H9 (cell line): Measurements from ENCODE around the gene MDGA2. TPM values are rescaled to one million over a fixed set of nuclear protein-coding genes. Genes with fewer than 3 reads are reported as not detected.

ENCODE experiments used
- DNase-seq: peaks from one replicate; pipeline ENCODE4 v3.0.0-alpha.2; 2017
- H2AFZ ChIP-seq: one replicate; pipeline ENCODE4 v1.6.1; 2013; ENCODE audit warnings: mild to moderate bottlenecking, low read length, control low read depth, moderate library complexity
- H2AK5ac ChIP-seq: 2 replicates; pipeline ENCODE4 v1.6.1; 2013; ENCODE audit warnings: low read length, control low read depth, mixed read lengths; ENCODE audit not compliant: insufficient read length
- H2BK120ac ChIP-seq: one replicate; pipeline ENCODE4 v1.6.1; 2013; ENCODE audit warnings: low read depth, mild to moderate bottlenecking, low read length, control low read depth, inconsistent platforms; ENCODE audit not compliant: poor library complexity, severe bottlenecking
- H2BK12ac ChIP-seq: 2 replicates; pipeline ENCODE4 v1.6.1; 2013; ENCODE audit warnings: low read length, control low read depth, mixed read lengths, low read depth; ENCODE audit not compliant: insufficient read length
- H2BK15ac ChIP-seq: 2 replicates; pipeline ENCODE4 v1.6.1; 2013; ENCODE audit warnings: low read depth, low read length, control low read depth
- H2BK20ac ChIP-seq: one replicate; pipeline ENCODE4 v1.6.1; 2013; ENCODE audit warnings: low read depth, mild to moderate bottlenecking, low read length, control low read depth, inconsistent platforms; ENCODE audit not compliant: poor library complexity, severe bottlenecking
- H2BK5ac ChIP-seq: 2 replicates; pipeline ENCODE4 v1.6.1; 2013; ENCODE audit warnings: low read length, control low read depth, mixed read lengths; ENCODE audit not compliant: insufficient read length
- H3K14ac ChIP-seq: 2 replicates; pipeline ENCODE4 v1.6.1; 2013; ENCODE audit warnings: low read length, control low read depth; ENCODE audit not compliant: insufficient read depth
- H3K18ac ChIP-seq: 2 replicates; pipeline ENCODE4 v1.6.1; 2013; ENCODE audit warnings: low read depth, mild to moderate bottlenecking, mixed read lengths, low read length, control low read depth; ENCODE audit not compliant: insufficient read length
- H3K23ac ChIP-seq: 2 replicates; pipeline ENCODE4 v1.6.1; 2013; ENCODE audit warnings: low read length, control low read depth, mixed read lengths, low read depth; ENCODE audit not compliant: insufficient read length
- H3K23me2 ChIP-seq: 2 replicates; pipeline ENCODE4 v1.6.1; 2013; ENCODE audit warnings: low read depth, mild to moderate bottlenecking, mixed read lengths, low read length, control low read depth; ENCODE audit not compliant: insufficient read length, poor library complexity, severe bottlenecking
- H3K27ac ChIP-seq: 2 replicates; pipeline ENCODE4 v1.5.1; 2013; ENCODE audit warnings: low read length, control low read depth, mixed read lengths, low read depth; ENCODE audit not compliant: insufficient read length
- H3K27me3 ChIP-seq: 2 replicates; pipeline ENCODE4 v1.6.1; 2013; ENCODE audit warnings: low read length, control low read depth, inconsistent platforms; ENCODE audit not compliant: insufficient read depth
- H3K4ac ChIP-seq: 2 replicates; pipeline ENCODE4 v1.6.1; 2013; ENCODE audit warnings: low read depth, mild to moderate bottlenecking, control low read depth, inconsistent platforms, low read length, moderate library complexity
- H3K4me1 ChIP-seq: 2 replicates; pipeline ENCODE4 v1.6.1; 2013; ENCODE audit warnings: low read length, control low read depth, inconsistent platforms; ENCODE audit not compliant: insufficient read depth
- H3K4me2 ChIP-seq: 2 replicates; pipeline ENCODE4 v1.6.1; 2013; ENCODE audit warnings: low read length, control low read depth, mixed read lengths; ENCODE audit not compliant: insufficient read length, insufficient read depth
- H3K56ac ChIP-seq: 2 replicates; pipeline ENCODE4 v1.6.1; 2013; ENCODE audit warnings: low read depth, mild to moderate bottlenecking, mixed read lengths, low read length, control low read depth; ENCODE audit not compliant: insufficient read length
- H3K79me1 ChIP-seq: 2 replicates; pipeline ENCODE4 v1.6.1; 2013; ENCODE audit warnings: low read depth, mild to moderate bottlenecking, moderate library complexity, low read length, control low read depth, inconsistent platforms; ENCODE audit not compliant: insufficient read depth, poor library complexity, severe bottlenecking
- H3K79me2 ChIP-seq: 2 replicates; pipeline ENCODE4 v1.6.1; 2013; ENCODE audit warnings: low read length, control low read depth, inconsistent platforms; ENCODE audit not compliant: insufficient read depth
- H3K9ac ChIP-seq: 2 replicates; pipeline ENCODE4 v1.6.1; 2013; ENCODE audit warnings: low read length, control low read depth, mixed read lengths; ENCODE audit not compliant: insufficient read length; ENCODE audit errors: extremely low read depth
- H3K9me3 ChIP-seq: one replicate; pipeline ENCODE4 v1.6.1; 2013; ENCODE audit warnings: low read depth, low read length, inconsistent platforms; ENCODE audit not compliant: control insufficient read depth
- H3T11ph ChIP-seq: one replicate; pipeline ENCODE4 v1.6.1; 2013; ENCODE audit warnings: mild to moderate bottlenecking, low read length, control low read depth, inconsistent platforms
- H4K20me1 ChIP-seq: one replicate; pipeline ENCODE4 v1.6.1; 2013; ENCODE audit not compliant: control insufficient read depth, insufficient read length, insufficient read depth
- H4K5ac ChIP-seq: 2 replicates; pipeline ENCODE4 v1.6.1; 2013; ENCODE audit warnings: low read depth, mild to moderate bottlenecking, mixed read lengths, low read length, control low read depth; ENCODE audit not compliant: insufficient read length
- H4K8ac ChIP-seq: replicated peaks from 2 replicates; pipeline ENCODE4 v1.6.1; 2013; ENCODE audit warnings: low read length, control low read depth, mixed read lengths, low read depth; ENCODE audit not compliant: insufficient read length
- H4K91ac ChIP-seq: 2 replicates; pipeline ENCODE4 v1.6.1; 2013; ENCODE audit warnings: low read depth, mild to moderate bottlenecking, moderate library complexity, mixed read lengths, low read length, control low read depth; ENCODE audit not compliant: insufficient read length
- H3K27ac Mint-ChIP-seq, 3 experiments: 2 replicates in 2 of 3; 3 replicates in 1 of 3; pipeline ENCODE4 v1.8.0; 2020 to 2021; ENCODE audit warnings: mixed read lengths in 3 of 3, mild to moderate bottlenecking in 1 of 3, moderate library complexity in 1 of 3
- H3K27me3 Mint-ChIP-seq: 2 replicates; pipeline ENCODE4 v1.8.0; 2021; ENCODE audit warnings: low read depth, mild to moderate bottlenecking, moderate library complexity, mixed read lengths
- H3K36me3 Mint-ChIP-seq, 3 experiments: 2 replicates in 2 of 3; 3 replicates in 1 of 3; pipeline ENCODE4 v1.8.0; 2020 to 2021; ENCODE audit warnings: low read depth in 3 of 3, mixed read lengths in 3 of 3; ENCODE audit not compliant: insufficient read depth in 1 of 3
- H3K4me1 Mint-ChIP-seq, 2 experiments: 2 replicates each; pipeline ENCODE4 v1.8.0; 2020; ENCODE audit warnings: mixed read lengths in 2 of 2
- H3K4me3 Mint-ChIP-seq, 2 experiments: 2 replicates in 1 of 2; 3 replicates in 1 of 2; pipeline ENCODE4 v1.8.0; 2020 to 2021; ENCODE audit warnings: mild to moderate bottlenecking in 2 of 2, mixed read lengths in 2 of 2, moderate library complexity in 1 of 2
- H3K9me3 Mint-ChIP-seq, 2 experiments: 2 replicates in 1 of 2; 3 replicates in 1 of 2; pipeline ENCODE4 v1.8.0; 2020; ENCODE audit warnings: mild to moderate bottlenecking in 2 of 2, mixed read lengths in 2 of 2, moderate library complexity in 1 of 2
- WGBS: extraction: QIAGEN DNeasy Blood & Tissue Kit; methylation state at CpG from one replicate; pipeline ENCODE4 v1.1.7; 2013; ENCODE audit warnings: missing lambda C conversion rate, low lambda C conversion rate, mixed read lengths; ENCODE audit not compliant: insufficient read length; ENCODE audit errors: extremely low coverage; 5-methylcytosine and 5-hydroxymethylcytosine counted together
- total RNA-seq: library from RNA; stranded (reverse); gene quantifications from 2 replicates; pipeline ENCODE4 v1.2.1, GENCODE V29; 2021
- TF ChIP-seq, protein P1 (sequence below): fragments of 200-600 bp; sonication (generic); conservative IDR thresholded peaks from 3 replicates; pipeline ENCODE4 v1.8.0; 2021; ENCODE audit warnings: antibody characterized with exemption, mild to moderate bottlenecking

Gene MDGA2
- total RNA-seq, 1 experiment from 2014 or later = 1.9 TPM

DNA sequence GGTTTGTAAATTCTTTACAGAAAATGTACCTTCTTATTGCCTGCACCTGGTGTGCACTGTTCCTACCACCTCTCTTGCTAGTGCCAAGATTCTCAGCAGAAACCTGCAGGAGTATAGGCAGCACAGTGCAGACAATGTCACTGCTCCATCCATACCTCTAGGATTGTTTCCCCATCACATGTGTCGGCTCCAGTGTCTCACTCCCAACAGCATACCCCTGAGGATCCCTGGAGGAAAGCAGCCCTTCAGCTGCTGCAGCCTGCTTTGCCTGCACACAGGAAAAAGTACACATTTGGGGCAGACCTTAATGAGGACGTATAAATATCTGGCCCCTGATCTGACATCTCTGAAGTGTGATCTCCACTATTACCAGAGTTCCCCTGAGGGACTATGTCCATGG is 235.5 kb downstream of the MDGA2 start:
- no peak overlapping the region for H3K4me3 Mint-ChIP-seq
- H3K27ac Mint-ChIP-seq = no peak overlapping the region
- Histone ChIP-seq H4K5ac (no peak overlapping the region), H2AK5ac (no peak overlapping the region), H3K23me2 (no peaks in the 10 kb centered on the region), H2BK15ac (no peak overlapping the region), H3K4me2 (no peak overlapping the region), H3K14ac (no peak overlapping the region), H3K4ac (no peak overlapping the region), H3K27ac (no peak overlapping the region), H4K8ac (no peak overlapping the region), H2BK20ac (no peak overlapping the region), H3T11ph (no peak overlapping the region), H2BK12ac (no peak overlapping the region), H3K56ac (no peak overlapping the region), H3K9ac (no peak overlapping the region), H3K23ac (no peak overlapping the region), H3K9me3 (no peaks in the 10 kb centered on the region), H2BK5ac (no peak overlapping the region), H2AFZ (no peak overlapping the region), H2BK120ac (no peak overlapping the region), H4K91ac (no peak overlapping the region), H3K79me1 (no peaks in the 10 kb centered on the region), H3K18ac (no peak overlapping the region), H4K20me1 (no peaks in the 10 kb centered on the region), H3K4me1 (peaks cover 8% of the 10 kb centered on the region; the same call in 1 of the 2 replicates), H3K27me3 (no peaks in the 10 kb centered on the region), H3K79me2 (no peaks in the 10 kb centered on the region)
- peak; percentile 30 for DNase-seq
- TF ChIP-seq, protein P1, sequence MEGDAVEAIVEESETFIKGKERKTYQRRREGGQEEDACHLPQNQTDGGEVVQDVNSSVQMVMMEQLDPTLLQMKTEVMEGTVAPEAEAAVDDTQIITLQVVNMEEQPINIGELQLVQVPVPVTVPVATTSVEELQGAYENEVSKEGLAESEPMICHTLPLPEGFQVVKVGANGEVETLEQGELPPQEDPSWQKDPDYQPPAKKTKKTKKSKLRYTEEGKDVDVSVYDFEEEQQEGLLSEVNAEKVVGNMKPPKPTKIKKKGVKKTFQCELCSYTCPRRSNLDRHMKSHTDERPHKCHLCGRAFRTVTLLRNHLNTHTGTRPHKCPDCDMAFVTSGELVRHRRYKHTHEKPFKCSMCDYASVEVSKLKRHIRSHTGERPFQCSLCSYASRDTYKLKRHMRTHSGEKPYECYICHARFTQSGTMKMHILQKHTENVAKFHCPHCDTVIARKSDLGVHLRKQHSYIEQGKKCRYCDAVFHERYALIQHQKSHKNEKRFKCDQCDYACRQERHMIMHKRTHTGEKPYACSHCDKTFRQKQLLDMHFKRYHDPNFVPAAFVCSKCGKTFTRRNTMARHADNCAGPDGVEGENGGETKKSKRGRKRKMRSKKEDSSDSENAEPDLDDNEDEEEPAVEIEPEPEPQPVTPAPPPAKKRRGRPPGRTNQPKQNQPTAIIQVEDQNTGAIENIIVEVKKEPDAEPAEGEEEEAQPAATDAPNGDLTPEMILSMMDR = no peak
- H3K36me3 Mint-ChIP-seq = no peaks in the 10 kb centered on the region
- WGBS = no CpG with 5 or more reads among the region's 2 CpGs
- no peaks in the 10 kb centered on the region for H3K27me3 Mint-ChIP-seq
- peaks cover 34 to 37% of the 10 kb centered on the region in 2 experiments for H3K4me1 Mint-ChIP-seq
- no peaks in the 10 kb centered on the region; a peak in 1 of 5 replicates for H3K9me3 Mint-ChIP-seq
